ENCODE results near the gene LRCOL1.

The LRCOL1 gene

GRCh38 chr12:132583736-132584135 is 26.6 kb downstream of the LRCOL1 start:
- DNase-seq (ENCODE audit: low read depth in 2 of 2, low spot score in 1 of 2) = no peak

GRCh38 chr12:132583411-132583710 is 27.0 kb downstream of the LRCOL1 start:
- no peak for DNase-seq (ENCODE audit: low read depth in 2 of 2, low spot score in 1 of 2)

GRCh38 chr12:132582582-132583410 is 27.6 kb downstream of the LRCOL1 start:
- DNase-seq (ENCODE audit: low read depth in 2 of 2, low spot score in 1 of 2) = no peak

GRCh38 chr12:132582058-132582420 is 28.3 kb downstream of the LRCOL1 start:
- DNase-seq (ENCODE audit: low read depth in 2 of 2, low spot score in 1 of 2) = no peak

GRCh38 chr12:132581348-132582057 is 28.9 kb downstream of the LRCOL1 start:
- DNase-seq (ENCODE audit: low read depth in 2 of 2, low spot score in 1 of 2) = no peak

GRCh38 chr12:132580701-132581292 is 29.6 kb downstream of the LRCOL1 start:
- DNase-seq (ENCODE audit: low read depth in 2 of 2, low spot score in 1 of 2) = no peak

GRCh38 chr12:132579744-132580143 is 30.6 kb downstream of the LRCOL1 start:
- no peak for DNase-seq (ENCODE audit: low read depth in 2 of 2, low spot score in 1 of 2)

GRCh38 chr12:132578826-132579225 is 31.6 kb downstream of the LRCOL1 start:
- DNase-seq (ENCODE audit: low read depth in 2 of 2, low spot score in 1 of 2) = no peak

- DNase-seq (ENCODE audit: low read depth in 2 of 2, low spot score in 1 of 2) = no peak
Measured at GRCh38 chr12:132578118-132578517, 32.3 kb downstream of the LRCOL1 start.

GRCh38 chr12:132577191-132577920 is 33.0 kb downstream of the LRCOL1 start:
- DNase-seq (ENCODE audit: low read depth in 2 of 2, low spot score in 1 of 2) = no peak

- DNase-seq (ENCODE audit: low read depth in 2 of 2, low spot score in 1 of 2) = no peak
Measured at GRCh38 chr12:132576701-132577100, 33.7 kb downstream of the LRCOL1 start.

- no peak for DNase-seq (ENCODE audit: low read depth in 2 of 2, low spot score in 1 of 2)
Measured at GRCh38 chr12:132575661-132576060, 34.7 kb downstream of the LRCOL1 start.

GRCh38 chr12:132574271-132574996 is 35.9 kb downstream of the LRCOL1 start:
- DNase-seq (ENCODE audit: low read depth in 2 of 2, low spot score in 1 of 2) = no peak

- DNase-seq (ENCODE audit: low read depth in 2 of 2, low spot score in 1 of 2) = no peak
Measured at GRCh38 chr12:132572801-132573760, 37.3 kb downstream of the LRCOL1 start.

GRCh38 chr12:132572106-132572505 is 38.3 kb downstream of the LRCOL1 start:
- no peak for DNase-seq (ENCODE audit: low read depth in 2 of 2, low spot score in 1 of 2)

GRCh38 chr12:132571598-132571997 is 38.8 kb downstream of the LRCOL1 start:
- no peak for DNase-seq (ENCODE audit: low read depth in 2 of 2, low spot score in 1 of 2)

- DNase-seq (ENCODE audit: low read depth in 2 of 2, low spot score in 1 of 2) = no peak
Measured at GRCh38 chr12:132571051-132571450, 39.3 kb downstream of the LRCOL1 start.

GRCh38 chr12:132570635-132571034 is 39.7 kb downstream of the LRCOL1 start:
- DNase-seq (ENCODE audit: low read depth in 2 of 2, low spot score in 1 of 2) = no peak

- no peak for DNase-seq (ENCODE audit: low read depth in 2 of 2, low spot score in 1 of 2)
Measured at GRCh38 chr12:132569856-132570480, 40.4 kb downstream of the LRCOL1 start.
